Measurements from ENCODE around the gene PLEKHG4.

The PLEKHG4 gene

DNA sequence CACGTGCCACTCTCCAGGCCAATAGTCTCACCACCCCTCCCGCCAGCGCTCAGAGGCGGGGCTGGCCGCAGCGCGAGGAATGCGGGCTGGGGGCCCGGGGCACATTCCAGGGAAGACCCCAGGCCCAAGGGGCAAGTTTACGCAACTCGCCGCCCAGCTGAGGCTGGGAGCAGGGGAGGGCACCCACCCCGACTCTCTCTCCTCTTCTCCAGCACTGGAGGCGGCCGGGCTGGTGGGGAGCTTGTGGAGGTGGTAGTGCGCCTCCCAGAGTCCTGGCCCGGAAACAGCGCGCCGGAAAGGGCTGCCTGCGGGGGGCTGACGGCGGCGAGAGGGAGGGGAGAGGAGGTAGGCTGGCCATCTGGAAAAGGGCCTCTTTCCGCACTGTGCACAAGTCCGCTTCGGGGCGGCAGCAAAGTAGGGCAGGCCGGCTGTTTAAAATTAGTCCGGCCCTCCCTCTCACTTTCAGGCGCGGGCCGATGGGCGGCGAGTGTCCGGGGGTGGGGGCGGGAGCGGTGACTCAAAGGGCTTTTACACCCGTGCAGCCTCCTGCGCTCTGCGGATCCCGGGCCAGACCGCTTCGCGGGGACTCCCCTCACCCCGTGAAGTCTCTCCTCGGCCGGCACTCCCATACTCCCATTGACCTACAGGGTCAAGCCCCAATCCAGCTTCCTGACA, 33.1 kb upstream of the PLEKHG4 start:
- peak; percentile 81 for DNase-seq

DNA sequence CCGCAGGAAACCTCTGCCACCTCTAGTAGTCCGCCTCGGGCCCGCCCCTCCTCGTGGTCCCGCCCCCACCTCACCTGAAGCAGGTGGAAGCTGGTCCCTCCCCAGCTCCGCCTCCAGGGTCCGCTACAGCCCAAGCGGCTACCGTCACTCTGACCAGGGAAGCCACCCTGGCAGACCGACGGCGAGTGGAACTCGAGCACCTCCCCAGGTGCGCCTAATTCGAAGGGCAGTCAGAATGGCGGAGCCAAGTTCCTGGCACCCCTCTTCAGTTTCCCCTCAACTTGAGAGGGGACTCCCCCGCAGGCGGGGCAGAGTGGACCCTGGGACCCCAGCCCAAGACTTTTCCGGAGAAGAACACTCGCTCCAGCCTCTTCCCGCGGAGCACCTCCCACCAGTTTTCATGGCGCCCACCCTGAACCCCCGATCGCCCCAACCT, 32.6 kb upstream of the PLEKHG4 start:
- peak; percentile 81 for DNase-seq

DNA sequence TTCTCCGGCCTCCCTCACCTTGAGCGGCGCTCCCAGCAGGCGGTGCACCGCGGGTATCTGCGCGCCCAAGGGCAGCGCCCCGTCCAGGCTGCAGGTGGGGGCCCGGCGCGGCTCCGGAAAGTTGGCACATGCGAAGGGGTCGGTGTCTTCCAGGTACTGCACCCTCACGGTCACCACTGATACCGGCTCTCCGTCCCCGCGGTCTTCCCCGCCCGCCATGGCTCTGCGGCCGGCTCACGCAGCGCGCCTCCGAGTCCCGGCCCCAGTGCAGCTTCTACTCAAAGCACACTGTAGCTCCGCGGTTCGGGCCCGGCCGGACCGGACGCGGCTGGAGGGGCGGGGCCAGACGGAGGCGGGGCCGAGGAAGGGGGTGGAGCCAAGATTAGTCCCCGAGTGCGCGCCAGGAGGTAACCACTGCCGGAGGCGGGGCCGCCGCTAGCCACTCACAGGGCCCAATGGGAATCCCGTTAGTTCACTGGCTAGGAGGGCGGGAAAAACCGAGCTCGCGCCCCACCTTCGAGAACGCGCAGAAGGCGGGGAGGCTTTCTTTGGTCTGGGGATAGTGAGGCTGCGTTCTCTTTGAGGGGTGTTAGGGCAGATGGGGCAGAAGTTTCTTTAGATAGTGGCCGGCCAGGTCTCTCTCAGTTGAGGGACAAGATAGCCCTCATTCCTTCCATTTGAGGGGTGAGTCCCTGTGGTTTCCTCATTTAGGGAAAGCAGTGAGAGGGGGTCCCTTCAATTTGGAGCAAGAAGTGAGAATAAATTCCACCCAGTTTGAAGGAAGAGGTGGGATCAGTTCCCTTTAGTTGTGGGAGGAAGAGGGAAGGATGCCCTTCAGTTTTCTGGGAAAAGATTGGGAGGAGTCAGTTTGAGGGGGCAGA, 31.9 kb upstream of the PLEKHG4 start, which contains the start of gene FHOD1:
Gene FHOD1 (minus strand): TSS at position 290 of the 881 bp plus-strand sequence. CDS start 71 bp downstream, at position 219.
- DNase-seq = peak; percentile 100

DNA sequence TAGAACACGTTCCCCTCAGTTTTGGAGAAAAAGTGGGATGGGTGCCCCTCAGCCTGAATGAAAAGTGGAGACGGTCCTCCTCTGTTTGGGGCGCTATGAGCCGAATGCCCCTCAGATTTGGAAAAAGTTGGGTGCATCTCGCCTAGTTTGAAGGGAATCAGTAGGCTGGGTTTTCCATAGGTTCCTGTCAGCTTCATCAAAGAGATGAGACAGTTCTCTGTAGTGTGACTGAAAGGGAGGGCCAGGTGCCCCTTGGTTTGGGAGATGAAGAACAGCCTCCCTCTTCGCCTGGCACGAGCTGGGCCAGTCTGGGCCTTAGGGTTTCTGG, 31.3 kb upstream of the PLEKHG4 start:
- no peak for DNase-seq

DNA sequence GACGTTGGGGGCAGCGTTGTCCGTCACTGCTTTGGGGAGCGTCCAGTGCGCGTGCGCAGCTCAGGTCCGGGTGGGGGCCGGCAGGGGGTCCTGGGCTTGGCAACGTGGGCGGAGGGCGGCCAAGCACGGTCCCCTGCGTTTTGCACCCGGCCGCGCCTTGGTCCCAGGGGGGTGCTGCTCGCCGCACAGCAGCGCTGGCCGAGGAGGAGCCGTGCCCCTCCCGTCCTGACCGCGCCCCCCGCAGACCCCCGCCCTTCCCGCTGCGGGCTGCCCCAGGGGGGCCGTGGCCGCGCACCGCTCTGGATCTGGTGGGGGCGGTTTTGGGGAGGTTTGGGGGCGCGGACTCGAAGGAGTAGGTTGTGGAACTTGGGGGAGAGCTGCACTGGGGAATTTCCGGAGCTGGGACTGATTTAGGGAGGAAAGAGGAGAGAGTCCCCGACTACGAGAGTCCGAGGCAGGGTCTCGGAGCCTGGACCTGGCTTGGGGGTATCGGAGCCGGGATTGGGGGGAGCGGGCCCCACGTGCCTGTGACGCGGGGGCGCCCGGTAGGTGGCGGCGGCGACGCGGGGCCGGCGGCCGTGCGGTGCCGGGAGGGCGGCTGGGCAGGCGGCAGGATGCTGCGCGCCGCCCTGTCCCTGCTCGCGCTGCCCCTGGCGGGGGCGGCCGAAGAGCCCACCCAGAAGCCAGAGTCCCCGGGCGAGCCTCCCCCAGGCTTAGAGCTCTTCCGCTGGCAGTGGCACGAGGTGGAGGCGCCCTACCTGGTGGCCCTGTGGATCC, 30.7 kb upstream of the PLEKHG4 start, which contains the start of gene SLC9A5:
Gene SLC9A5 (plus strand): TSS at position 579 of the 777 bp plus-strand sequence. CDS start 36 bp downstream, at position 615.
- peak; percentile 78 for DNase-seq

DNA sequence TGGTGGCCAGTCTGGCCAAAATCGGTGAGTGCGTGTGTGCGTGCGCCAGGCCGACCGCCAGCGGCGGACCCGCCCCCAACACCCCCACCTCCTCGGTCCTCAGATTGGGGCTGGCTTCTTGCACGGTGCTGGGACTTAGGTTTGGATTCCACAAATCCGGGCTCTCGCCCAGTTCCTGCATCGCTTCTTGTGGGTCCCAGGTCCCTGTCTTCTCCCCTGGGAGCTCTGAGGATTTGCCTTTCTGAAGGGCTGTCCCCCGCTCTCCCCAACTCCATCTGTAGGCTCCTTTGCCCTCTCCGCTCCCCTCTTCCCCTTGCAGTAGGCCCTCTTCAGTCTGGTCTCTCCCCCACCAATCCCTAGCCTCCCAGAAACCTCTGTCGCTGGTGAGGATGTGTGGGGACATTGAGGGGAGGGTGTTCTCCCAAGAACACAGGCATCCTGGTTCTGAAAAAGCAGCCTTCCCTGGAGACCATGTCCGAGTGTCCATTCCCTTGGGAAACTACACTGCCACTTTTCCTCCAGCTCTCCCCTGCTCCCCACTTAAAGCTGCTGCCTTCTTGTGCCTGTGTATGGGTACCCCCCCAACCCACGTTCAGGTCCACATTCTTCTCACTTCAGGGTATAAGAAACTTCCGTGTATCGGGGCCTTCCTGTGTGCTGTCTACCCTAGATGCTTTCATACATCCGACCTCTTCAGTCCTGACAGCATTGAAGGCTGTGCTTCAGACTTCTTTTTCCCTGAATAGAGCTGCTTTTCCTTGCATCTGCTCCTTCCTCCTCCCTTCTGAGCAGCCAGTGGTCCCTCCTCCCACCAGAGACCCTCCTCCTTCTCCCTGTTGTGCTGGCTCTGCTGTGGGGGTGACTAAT, 29.9 kb upstream of the PLEKHG4 start:
- DNase-seq = no peak

DNA sequence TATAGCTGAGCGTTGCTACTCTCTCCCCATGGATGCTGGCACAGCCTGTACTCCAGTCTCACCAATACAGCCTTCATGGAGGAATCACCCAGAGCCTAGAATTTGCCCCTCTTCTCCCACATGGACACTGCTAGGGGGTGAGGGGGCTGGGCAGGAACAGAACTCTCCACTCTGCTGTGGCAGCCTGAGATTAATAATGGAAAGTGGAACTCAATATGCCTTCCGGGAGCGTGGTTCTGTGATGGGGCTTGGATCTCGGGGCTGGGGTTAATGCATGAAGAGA, 29.3 kb upstream of the PLEKHG4 start:
- no peak for DNase-seq

DNA sequence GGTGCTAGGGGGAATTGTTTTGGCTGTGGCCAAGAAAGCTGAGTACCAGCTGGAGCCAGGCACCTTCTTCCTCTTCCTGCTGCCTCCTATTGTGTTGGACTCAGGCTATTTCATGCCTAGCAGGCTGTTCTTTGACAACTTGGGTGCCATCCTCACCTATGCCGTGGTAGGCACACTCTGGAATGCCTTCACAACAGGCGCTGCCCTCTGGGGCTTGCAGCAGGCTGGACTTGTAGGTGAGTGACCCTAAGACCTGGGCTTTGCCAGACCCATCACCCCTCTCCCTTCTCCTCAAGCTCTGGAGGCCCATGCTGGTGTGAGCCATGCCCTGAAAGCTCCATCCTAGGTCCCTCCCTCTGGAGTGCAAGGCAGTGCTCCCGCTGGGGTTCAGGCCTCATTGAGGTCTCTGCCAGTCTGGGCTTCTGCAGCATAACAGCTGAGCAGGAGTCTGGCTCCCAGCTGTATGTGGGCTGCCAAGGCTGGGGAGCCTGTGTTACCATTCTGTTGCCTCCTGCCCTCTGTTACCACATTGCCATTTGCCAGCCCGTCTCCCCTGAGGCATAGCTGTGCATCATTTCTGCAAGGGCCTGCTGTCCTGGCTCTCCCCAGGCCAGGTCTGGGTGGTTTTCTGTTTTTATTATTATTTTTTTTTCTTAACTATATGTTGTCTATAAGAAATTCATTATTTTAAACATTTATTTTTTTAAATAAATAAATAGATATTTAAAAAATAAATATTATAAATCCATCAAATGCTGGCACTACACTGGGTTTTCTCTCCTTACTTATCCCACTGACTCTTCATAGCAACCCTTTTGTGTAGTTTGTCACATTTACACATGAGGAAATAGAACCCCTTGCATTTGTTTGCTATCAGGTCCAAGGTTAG, 26.5 kb upstream of the PLEKHG4 start:
- DNase-seq = no peak

DNA sequence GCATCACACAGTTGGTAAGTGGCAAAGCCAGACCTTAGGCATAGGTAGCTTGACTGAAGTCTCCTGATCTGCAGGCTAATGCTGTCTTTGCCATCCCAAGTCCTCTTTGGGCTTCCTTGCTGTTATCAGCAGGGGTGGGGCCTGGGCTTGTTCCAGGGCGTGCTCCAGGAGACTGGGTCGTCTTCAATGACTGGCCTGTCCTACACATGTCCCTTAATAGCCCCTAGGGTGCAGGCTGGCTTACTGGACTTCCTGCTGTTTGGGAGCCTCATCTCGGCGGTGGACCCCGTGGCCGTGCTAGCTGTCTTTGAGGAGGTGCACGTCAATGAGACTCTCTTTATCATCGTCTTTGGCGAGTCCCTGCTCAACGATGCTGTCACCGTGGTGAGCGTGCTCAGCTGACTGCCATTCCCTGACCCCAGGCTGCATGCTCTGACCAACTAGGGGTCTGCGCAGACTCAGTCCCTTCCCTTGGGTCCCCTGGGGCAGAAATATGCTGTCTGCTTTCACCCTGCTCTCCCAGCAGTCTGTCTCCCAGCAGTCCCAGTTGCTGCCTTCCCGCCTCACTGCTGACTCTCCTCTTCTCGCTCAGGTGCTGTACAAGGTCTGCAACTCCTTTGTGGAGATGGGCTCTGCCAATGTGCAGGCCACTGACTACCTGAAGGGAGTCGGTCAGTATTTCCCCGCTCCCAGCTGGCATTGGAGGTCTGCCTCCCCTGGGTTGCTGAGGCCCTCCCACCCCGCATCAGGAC, 24.4 kb upstream of the PLEKHG4 start:
- DNase-seq = no peak

DNA sequence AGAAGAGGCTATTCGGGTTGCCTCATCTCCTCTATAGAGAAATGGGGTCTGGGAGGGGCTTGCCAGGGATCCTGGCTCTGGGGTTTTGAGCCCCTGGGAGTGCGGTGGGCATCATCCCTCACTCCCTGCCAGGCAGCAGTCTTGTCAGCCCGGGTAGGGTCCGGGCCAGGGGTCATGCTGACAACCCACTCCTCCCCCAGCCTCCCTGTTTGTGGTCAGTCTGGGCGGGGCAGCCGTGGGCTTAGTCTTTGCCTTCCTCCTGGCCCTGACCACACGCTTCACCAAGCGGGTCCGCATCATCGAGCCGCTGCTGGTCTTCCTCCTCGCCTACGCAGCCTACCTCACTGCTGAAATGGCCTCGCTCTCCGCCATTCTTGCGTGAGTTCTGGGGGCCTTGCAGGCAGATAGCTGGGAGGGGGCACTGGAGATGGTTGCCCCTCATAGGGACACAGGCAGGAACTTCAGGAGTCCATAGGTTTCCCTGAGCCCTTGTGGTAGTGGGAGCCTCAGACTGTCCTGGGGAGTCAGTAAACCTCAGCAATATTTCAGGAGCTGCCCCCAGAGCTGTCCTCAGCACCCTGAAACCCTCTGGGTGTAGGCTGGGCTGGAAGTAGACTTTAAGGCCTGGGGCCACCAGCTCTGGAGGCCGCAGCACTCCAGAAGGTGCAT, 23.6 kb upstream of the PLEKHG4 start:
- no peak for DNase-seq

DNA sequence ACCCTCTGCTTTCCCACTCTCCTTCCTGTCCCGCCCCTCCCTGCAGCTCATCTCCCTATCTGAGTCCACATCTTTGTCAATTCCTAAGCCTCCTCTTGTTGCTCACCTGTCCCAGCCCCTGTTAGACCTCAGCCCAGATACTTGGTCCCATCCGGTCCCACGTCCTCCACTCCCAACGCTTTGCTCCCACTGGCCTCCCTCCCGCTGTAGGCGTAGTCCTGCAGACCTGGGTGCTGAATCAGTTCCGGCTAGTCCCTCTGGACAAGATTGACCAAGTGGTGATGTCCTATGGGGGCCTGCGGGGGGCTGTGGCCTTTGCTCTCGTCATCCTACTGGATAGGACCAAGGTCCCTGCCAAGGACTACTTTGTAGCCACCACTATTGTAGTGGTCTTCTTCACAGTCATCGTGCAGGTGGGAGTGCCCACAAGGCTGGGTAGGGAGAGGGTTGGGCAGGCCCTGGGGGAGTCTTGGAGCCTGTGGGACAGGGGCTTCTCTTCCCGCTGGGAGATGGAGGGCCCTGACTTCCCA, 22.6 kb upstream of the PLEKHG4 start:
- no peak for DNase-seq

DNA sequence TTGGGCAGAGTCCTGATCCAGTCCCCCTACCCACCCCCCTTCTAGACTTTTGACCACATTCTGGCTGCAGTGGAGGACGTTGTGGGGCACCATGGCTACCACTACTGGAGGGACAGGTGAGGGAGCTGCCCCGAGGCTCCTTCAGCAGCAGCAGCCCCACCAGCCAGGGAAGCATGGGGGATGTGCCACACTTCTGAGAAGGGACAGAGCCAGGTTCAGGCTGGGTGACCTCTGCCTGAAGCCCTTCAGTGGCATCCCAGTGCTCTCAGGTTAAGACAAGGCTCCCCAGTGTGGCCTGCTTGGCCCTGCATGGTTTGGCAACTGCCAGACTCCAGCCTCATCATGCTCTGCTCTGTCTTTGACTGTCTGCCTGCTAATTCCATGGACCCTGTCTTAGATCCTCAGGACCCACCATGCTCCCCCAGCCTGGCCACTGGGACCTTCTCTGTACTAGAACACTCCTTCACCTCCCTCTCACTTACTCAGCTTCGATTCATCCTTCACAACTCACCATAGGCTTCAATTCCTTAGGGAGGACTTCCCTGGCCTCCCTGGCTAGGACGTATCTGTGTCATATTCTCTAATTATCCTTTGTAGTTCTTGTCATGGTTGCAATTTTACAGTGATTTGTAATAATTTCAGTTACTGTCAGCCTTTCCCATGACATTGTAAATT, 21.7 kb upstream of the PLEKHG4 start:
- DNase-seq = no peak

DNA sequence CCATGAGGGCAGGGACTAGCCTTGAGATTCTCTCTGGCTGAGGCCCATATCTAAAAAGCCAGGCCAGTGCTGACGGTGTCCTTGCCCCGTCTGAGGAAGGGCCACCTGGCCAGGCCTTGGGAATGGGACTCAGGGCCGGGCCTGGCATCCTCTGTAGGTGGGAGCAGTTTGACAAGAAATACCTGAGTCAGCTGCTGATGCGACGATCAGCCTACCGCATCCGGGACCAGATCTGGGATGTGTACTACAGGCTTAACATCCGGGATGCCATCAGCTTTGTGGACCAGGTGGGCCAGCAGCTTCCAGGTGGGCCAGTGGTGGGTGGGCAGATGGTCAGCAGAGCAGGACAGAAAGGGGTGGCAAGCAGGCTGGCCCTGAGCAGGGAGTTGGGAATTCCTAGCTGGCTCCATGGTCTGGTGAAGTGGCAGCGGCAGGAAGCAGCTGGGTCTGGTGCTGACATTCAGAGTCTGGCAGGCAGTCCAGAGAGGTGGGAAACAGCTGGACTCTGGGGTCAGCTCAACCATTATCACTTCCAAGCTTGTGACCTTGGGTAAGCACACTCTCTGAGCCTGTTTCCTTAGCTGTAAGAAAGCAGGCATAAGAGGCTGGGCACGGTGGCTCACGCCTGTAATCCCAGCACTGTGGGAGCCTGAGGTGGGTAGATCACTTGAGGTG, 21.0 kb upstream of the PLEKHG4 start:
- no peak for DNase-seq

DNA sequence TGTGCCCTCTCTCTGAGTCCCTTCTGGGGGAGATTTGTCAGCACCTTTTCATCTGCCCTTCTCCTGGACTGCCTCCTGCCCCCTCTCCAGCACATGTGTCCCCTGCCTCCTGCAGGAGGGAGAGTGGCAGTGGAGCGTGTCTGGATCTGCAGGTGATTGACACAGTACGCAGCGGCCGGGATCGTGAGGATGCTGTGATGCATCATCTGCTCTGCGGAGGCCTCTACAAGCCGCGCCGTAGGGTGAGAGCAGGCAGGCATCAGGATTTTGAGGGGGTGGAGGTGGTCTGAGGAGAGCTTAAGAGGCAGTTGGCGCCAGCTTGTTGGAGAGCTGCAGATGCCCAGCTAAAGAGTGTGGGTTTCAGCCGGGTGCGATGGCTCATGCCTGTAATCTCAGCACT, 19.6 kb upstream of the PLEKHG4 start:
- DNase-seq = no peak

DNA sequence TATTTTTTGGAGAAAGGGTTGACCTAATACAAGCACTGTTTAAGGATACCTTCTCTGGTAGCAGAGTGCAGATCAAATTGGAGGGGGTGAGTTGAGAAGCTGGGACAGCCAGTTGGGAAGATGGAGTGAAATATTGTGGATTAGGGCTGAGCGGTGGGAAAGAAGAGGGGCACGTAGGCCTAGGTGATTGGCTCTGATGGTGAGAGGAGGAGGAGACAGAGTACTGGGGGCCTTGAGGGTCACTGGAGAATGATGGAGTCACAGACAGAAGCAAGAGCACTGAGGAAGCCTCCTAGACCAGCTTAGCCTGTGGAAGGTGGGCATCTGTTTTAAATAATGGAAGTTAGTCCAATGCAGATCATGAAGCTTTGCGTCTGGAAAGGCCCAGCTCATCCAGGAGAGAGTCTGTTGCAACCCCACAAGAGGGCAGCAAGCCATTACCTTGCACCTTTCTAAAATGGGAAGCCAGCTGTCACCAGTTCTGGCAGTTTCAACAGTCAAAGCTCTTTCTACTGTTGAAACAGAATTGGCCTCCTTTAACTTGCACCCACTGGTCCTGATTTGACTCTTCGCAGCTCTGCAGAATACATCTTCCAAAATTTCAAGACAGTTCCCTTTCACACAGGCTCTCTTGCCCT, 18.8 kb upstream of the PLEKHG4 start:
- no peak for DNase-seq

DNA sequence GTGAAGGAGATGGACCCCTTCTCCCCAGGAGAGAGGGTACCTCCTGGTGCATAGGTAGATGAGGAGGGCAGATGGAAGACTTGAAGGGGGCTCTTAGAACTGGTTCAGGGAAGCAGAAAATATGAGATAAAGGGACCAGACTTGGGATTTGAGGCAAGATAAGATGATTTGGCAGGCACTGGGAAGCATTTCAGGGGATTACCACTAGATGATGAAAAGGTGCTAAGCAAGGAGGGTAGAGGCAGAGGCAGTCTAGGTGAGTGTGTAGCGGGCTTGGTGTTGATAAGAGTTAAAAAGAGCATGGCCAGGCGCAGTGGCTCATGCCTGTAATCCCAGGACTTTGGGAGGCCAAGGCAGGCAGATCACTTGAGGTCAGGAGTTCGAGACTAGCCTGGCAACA, 16.1 kb upstream of the PLEKHG4 start:
- DNase-seq = no peak

DNA sequence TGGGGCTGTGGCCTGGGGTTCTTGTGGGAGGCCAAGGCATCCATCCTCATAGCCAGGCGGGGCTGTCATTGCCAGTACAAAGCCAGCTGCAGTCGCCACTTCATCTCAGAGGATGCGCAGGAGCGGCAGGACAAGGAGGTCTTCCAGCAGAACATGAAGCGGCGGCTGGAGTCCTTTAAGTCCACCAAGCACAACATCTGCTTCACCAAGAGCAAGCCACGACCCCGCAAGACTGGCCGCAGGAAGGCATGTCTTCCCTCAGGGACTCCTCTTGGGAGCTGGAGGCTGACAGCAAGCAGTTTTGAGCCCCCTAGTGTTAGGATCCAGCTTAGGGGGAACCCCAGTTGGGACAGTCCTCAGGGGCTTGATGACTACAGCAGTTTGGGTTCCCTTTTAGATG, 15.1 kb upstream of the PLEKHG4 start:
- no peak for DNase-seq

DNA sequence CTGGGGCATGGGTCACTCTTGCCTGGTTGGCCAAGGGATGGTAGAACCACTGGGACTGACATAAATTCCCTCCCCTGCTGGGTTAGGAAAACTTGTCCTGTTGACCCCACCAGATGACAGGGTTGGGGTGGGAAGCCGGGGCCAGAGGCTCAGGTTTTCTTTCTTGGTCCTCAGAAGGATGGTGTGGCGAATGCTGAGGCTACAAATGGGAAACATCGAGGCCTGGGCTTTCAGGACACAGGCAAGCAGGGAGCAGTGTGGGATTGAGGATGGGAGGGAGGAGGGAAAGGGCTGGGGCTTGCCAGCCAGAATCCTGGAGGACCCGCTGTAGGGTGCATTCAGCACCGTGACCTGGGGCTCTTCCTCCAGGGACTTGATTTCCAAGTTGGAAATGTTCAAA, 14.5 kb upstream of the PLEKHG4 start:
- no peak for DNase-seq

Data from activated CD8-positive, alpha-beta memory T cell treated with anti-CD3 and anti-CD28 coated beads for 24 hours (primary cell).